Neural cell (in vitro differentiated cells): ENCODE measurements around the gene LRP1.

ENCODE experiments used
- CTCF ChIP-seq: fragments of 450-650 bp; IDR thresholded peaks from 2 replicates; pipeline ENCODE4 v1.5.1; 2014; ENCODE audit warnings: antibody characterized with exemption, mild to moderate bottlenecking, moderate library complexity; ENCODE audit not compliant: poor library complexity, severe bottlenecking
- EP300 ChIP-seq: fragments of 450-650 bp; conservative IDR thresholded peaks from 2 replicates; pipeline ENCODE4 v1.6.1; 2014; ENCODE audit warnings: antibody characterized with exemption, mild to moderate bottlenecking, moderate library complexity; ENCODE audit not compliant: poor library complexity, severe bottlenecking
- EZH2 ChIP-seq: fragments of 200-600, 300-800 bp; shearing (Covaris generic), sonication (generic); IDR thresholded peaks from 2 replicates; pipeline ENCODE4 v1.6.1; 2014; ENCODE audit warnings: antibody characterized with exemption, low read length, borderline replicate concordance, mild to moderate bottlenecking; ENCODE audit not compliant: insufficient read depth, poor library complexity, severe bottlenecking
- POLR2AphosphoS5 ChIP-seq: IDR thresholded peaks from 2 replicates; pipeline ENCODE4 v1.6.1; 2012
- RAD21 ChIP-seq: fragments of 450-650 bp; conservative IDR thresholded peaks from 2 replicates; pipeline ENCODE4 v1.6.1; 2014; ENCODE audit warnings: antibody characterized with exemption, mild to moderate bottlenecking, moderate library complexity

GRCh38 chr12:57149245-57149900, 21.1 kb downstream of the LRP1 start:
- no peak for TF ChIP-seq EZH2
- TF ChIP-seq POLR2AphosphoS5: no peak
- no peak for TF ChIP-seq CTCF
- no peak for TF ChIP-seq RAD21
- TF ChIP-seq EP300: no peak
